NCI-H146 treated with DMSO at 0.1 percent for 48 hours (cell line): ENCODE measurements around the gene GET3.

ENCODE experiments used
- DNase-seq: peaks from one replicate; lab custom pipeline; 2025; ENCODE audit not compliant: unreplicated experiment; lab: John Stamatoyannopoulos, UW

GET3 gene

GRCh38 chr19:12750851-12751250 lies 13.6 kb downstream of the GET3 start:
- no peak for DNase-seq

GRCh38 chr19:12751635-12752034 lies 14.3 kb downstream of the GET3 start, which contains the start of gene BEST2:
Gene BEST2, plus strand, starts transcription at chr19:12751791. Its CDS starts 802 bp downstream, at chr19:12752593.
- no peak for DNase-seq

DNA sequence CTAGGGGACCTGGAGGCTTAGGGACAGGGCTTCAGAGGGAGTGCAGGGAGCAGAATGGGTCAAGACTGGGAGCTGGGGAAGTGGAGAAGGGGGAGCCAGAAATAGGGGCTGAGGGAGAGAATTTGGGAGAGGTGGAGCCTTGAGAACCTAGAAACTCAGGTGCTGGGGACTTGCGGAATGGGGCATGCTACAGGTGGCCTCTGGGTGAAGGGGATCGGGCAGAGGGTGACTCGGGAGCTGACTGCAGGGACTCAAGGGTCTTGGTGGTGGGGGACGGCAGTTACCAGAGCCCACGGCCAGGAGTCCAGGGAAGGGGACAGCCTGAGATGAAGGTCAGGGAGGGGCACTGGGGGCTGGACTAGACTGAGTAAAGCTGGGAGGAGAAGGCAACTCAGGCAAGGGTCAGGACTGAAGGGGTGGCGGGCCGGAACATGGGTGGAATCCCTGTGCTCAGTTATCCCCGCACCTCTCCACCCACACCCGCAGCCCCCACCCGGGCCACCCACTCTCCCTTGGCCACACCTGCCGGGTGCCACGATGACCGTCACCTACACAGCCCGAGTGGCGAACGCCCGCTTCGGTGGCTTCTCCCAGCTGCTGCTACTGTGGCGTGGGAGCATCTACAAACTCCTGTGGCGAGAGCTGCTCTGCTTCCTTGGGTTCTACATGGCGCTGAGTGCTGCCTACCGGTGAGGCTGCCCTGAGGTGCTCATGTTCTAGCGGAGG lies 14.9 kb downstream of the GET3 start:
- DNase-seq: no peak

DNA sequence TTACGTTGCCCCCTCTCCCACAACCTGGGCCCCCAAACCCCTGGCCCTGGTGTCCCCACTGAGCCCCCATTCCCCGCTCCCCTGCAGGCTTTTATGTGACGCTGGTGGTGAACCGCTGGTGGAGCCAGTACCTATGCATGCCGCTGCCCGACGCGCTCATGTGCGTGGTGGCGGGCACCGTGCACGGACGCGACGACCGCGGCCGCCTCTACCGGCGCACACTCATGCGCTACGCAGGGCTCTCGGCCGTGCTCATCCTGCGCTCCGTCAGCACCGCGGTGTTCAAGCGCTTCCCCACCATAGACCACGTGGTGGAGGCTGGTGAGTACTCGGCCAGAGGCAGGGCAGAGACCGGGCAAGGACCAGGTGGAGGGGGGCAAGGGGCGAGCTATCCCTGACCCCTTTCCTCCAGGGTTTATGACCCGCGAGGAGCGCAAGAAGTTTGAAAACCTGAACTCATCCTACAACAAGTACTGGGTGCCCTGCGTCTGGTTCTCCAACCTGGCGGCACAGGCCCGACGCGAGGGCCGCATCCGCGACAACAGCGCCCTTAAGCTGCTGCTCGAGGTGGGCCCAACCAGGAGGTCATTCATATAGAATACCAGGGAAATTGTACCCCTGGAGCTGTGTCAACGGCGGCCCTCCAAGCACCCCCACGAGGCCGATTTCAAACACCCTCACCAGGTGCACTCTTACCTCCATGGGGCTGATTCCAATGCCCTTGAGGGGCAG lies 17.3 kb downstream of the GET3 start:
- no peak for DNase-seq

DNA sequence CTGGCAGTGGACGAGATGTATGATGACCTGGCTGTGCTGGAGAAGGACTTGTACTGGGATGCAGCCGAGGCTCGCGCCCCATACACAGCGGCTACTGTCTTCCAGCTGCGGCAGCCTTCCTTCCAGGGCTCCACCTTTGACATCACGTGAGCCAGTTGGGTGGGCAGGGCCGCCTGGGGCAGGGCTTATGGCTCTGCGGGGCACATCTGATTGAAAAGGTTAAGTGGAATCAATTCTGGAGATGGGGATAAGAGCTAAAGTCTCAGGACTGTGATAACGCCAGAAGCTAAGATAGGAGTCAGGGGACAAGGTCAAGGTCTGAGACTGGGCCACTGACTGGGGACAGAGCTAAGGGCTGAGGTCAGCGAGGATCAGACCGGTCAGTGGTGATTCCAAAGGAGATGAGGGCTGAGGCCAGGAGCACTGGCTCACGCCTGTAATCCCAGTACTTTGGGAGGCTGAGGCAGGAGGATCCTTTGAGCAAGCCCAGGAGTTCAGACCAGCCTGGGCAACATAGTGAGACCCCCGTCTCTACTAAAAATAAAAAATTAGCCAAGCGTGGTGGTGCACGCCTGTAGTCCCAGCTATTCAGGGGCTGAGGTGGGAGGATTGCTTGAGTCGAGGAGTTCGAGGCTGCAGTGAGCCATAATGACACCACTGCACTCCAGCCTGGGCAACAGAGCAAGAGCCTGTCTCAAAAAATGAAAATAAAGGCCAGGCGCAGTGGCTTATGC lies 19.0 kb downstream of the GET3 start:
- DNase-seq: no peak

GRCh38 chr19:12757544-12758274 lies 20.4 kb downstream of the GET3 start:
- DNase-seq: peak; percentile 79

- DNase-seq: no peak
These were observed 22.4 kb downstream of the GET3 start for GRCh38 chr19:12759686-12760085.

- no peak for DNase-seq
These were observed 25.8 kb downstream of the GET3 start for GRCh38 chr19:12763100-12763499.

DNA sequence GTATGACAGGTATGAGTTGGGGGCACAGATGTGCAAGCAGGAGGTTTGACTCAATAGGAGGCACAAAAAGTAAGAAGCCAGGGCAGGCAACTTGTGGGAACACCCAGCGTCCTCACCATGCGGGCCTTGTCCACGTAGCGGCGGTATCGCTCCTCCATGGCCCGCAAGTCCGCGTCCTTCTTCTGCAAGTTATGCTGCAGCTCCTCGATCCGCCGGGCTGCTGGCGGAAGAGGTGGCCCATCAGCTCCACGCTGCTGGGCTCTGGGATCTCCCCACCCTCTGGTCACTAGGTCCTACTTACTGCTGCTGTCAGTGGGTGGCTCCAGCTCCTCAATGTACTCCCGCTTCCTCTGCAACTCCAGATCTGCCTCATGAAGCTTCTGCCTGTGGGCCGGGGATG lies 27.4 kb downstream of the GET3 start:
- DNase-seq: no peak

DNA sequence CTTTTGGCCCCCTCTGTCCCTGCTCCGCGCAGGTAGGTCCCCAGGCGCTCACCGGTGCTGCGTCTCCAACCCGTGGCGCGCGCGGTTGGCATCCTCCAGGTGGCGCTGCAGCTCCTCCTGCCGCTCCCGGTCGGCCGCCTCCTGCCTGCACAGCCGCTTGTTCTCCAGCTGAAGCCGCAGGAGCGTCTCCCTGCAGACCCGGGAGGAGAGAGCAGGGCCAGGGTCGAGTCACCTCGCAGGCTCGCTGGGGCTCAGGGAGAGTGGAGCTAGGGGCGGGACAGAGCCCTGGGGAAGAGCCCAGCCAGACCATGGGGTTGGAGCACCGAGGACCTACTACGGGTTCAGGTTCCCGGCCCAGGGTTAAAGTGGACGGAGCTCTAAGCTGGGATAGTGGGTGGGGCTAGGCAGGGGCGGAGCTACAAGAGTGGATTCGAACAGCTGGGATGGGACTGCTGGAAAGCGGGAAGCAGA lies 28.8 kb downstream of the GET3 start:
- DNase-seq: no peak

DNA sequence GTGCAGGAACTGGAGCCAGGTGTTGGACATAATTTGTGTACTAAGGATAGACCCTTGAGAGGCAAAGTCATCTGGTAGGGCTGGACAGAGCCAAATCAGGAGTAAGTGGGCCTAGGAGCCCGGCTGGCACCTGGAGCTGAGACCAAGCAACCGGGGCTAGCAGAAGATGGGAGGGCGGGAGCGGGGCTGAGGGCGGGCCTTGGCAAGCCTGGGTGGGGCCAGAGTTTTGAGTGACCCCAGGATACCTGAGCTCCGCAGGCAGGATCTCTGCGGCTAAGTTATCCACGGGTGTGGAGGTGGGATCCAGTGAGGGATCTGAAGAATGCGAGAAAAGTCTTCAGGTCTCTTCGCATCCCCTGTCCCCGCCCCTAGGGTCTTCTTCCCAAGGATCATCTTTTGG lies 29.9 kb downstream of the GET3 start:
- DNase-seq: no peak

- DNase-seq: no peak
These were observed 30.4 kb downstream of the GET3 start for GRCh38 chr19:12767666-12768065.

- no peak for DNase-seq
These were observed 32.4 kb downstream of the GET3 start for GRCh38 chr19:12769689-12770088.

- no peak for DNase-seq
These were observed 33.6 kb downstream of the GET3 start for GRCh38 chr19:12770922-12771321.

DNA sequence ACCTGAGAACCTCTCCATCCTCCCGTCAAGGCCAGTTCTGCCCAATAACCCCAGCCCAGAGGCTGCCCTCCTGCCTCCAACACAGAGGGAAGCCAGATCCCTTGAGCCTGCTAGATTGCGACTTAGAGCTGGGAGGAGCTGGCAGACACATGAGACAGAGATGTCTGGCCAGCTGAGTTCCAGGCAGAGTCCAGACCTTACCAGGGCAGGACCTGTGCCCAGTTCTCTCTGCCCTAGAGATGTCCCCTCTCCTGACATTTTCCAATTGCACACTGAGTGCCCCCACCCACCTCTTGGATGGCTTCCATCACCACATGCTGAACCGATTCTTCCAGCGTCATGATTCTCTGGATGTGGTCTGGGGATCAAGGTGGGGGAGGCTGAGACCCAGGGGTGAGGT lies 35.0 kb downstream of the GET3 start:
- DNase-seq: no peak

DNA sequence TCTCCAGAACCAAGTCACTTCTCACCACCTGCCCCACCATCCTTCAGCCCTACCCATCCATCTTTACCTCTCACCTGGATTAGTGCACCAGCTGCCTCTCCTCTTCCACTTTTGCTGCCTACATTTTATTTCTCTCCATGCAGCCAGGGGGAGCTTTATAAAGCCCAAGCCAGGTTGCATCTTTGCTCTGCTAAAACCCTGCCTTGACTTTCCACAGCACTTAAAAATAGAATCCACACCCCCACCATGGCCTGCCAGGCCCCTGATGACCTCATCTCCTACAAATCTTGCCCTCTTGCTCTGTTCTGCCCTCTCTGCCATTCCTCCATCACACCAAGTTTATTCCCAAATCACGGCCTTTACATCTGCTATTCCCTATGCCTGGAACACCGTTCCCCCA lies 36.3 kb downstream of the GET3 start:
- no peak for DNase-seq

DNA sequence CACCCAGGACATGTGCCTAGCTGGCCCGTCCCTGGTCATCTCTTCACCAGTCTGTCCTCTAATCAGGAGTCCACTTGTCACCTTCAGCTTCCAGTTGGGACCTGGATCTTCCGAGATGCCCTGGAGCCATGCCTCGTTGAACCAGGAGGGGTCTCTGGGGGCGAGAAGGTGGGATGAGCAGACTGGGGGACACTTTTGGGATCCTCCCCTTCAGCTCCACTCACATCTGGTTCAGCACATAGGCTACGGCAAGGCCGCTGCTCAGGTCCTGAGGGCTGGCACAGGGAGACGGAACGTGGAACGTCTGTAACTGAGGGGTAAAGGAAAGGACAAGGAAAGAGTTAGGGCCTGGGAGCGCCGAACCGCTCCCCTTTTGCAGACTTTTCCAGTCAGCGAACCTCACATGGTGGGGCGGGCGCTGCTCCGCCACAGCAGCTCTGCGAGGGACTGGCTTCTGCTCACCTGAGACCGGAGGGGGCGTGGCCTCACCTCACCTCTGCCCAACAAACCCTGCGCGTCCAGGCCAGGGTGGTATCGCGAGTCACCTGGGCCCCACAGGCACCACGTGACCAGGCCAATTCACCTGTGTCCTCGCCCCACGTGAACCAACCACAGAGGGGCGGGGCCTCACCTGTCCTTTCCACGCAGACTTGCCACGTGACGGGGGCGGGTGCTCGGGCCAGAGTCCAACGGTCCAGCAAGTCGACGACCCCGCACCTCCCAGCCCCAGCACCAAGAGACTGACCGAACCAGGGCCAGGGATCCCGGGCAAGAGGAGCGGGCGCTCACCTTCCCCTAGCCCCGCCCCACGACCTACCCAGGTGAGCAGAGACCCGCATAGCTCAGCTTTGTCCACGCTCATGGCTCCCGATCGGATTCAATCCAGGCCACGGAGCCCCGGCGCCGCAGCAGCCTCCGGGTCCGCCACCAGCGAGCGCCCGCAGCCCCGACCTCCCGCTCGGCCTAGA lies 37.6 kb downstream of the GET3 start, which contains the start of gene HOOK2:
TSS of gene HOOK2 (minus strand) at position 965 of the 968 bp plus-strand sequence. CDS start at position 862, 103 bp downstream.
- peak; percentile 94 for DNase-seq

GRCh38 chr19:12777217-12778016 lies 40.1 kb downstream of the GET3 start:
- peak; percentile 85 for DNase-seq
